ENCODE data around the gene SHROOM2.
"Not testable (repeated sequence)": the region's sequence is repeated elsewhere in the genome, so short reads cannot be mapped to it uniquely, and the experiment has no call there.

The SHROOM2 gene

GRCh38 chrX:9785944-9786797 is at the start of gene SHROOM2:
SHROOM2 (plus strand) TSS chrX:9786429; CDS start chrX:9786546, 117 bp downstream.
- DNase-seq, result no peak

- DNase-seq, result no peak
Observed at GRCh38 chrX:9737363-9737762, 48.9 kb upstream of the SHROOM2 start.

GRCh38 chrX:9738151-9738550 is 48.1 kb upstream of the SHROOM2 start:
- DNase-seq, result no peak

- no peak for DNase-seq
Observed at GRCh38 chrX:9739130-9739529, 47.1 kb upstream of the SHROOM2 start.

GRCh38 chrX:9745417-9746115 is 40.7 kb upstream of the SHROOM2 start:
- DNase-seq, result no peak

- no peak for DNase-seq
Observed at GRCh38 chrX:9746148-9746888, 39.9 kb upstream of the SHROOM2 start.

- no peak for DNase-seq
Observed at GRCh38 chrX:9747644-9748043, 38.6 kb upstream of the SHROOM2 start.

GRCh38 chrX:9749146-9749692 is 37.0 kb upstream of the SHROOM2 start:
- no peak for DNase-seq

- DNase-seq, result no peak
Observed at GRCh38 chrX:9757366-9757765, 28.9 kb upstream of the SHROOM2 start.

- no peak for DNase-seq
Observed at GRCh38 chrX:9758021-9758638, 28.1 kb upstream of the SHROOM2 start.

GRCh38 chrX:9759337-9759736 is 26.9 kb upstream of the SHROOM2 start:
- no peak for DNase-seq

GRCh38 chrX:9765072-9765736 is 21.0 kb upstream of the SHROOM2 start:
- DNase-seq, result no peak

- DNase-seq, result no peak
Observed at GRCh38 chrX:9765737-9766097, 20.5 kb upstream of the SHROOM2 start, which contains the start of gene GPR143. GPR143 (minus strand) TSS chrX:9765847; CDS start chrX:9765817, 30 bp downstream.

- DNase-seq, result no peak
Observed at GRCh38 chrX:9767375-9767774, 18.9 kb upstream of the SHROOM2 start.

GRCh38 chrX:9768321-9768839 is 17.8 kb upstream of the SHROOM2 start:
- not testable (repeated sequence) for DNase-seq

GRCh38 chrX:9770319-9770718 is 15.9 kb upstream of the SHROOM2 start:
- no peak for DNase-seq

- DNase-seq, result no peak
Observed at GRCh38 chrX:9772943-9773342, 13.3 kb upstream of the SHROOM2 start.

GRCh38 chrX:9775930-9776329 is 10.3 kb upstream of the SHROOM2 start:
- DNase-seq, result no peak

GRCh38 chrX:9781941-9782340 is 4.3 kb upstream of the SHROOM2 start:
- no peak for DNase-seq

GRCh38 chrX:9784332-9784731 is 1.9 kb upstream of the SHROOM2 start:
- DNase-seq, result no peak

GRCh38 chrX:9785254-9785943 is 830 bp upstream of the SHROOM2 start:
- no peak for DNase-seq

Data from SIG-M5 (cell line).